HepG2 (cell line): Measurements from ENCODE around the gene SRP14. TPM values are rescaled to one million over a fixed set of nuclear protein-coding genes. Genes with fewer than 3 reads are reported as not detected.

Source experiments
- CHCHD3 ChIP-seq: sonication (generic); formaldehyde crosslinking; IDR thresholded peaks from 2 replicates; pipeline ENCODE4 v1.8.0; 2022; ENCODE audit warnings: mild to moderate bottlenecking, missing genetic modification reagents, moderate library complexity
- CREB1 ChIP-seq, 2 experiments: fragments of 450-650 bp in 1 of 2; IDR thresholded peaks; 2 replicates each; pipeline ENCODE4 v1.6.1; 2016 to 2017; ENCODE audit warnings: control low read depth in 1 of 2, mild to moderate bottlenecking in 1 of 2, missing compliant biosample characterization in 1 of 2, missing genetic modification characterization in 1 of 2
- FIP1L1 ChIP-seq: fragments of 200-400 bp; formaldehyde crosslinking; IDR thresholded peaks from 2 replicates; pipeline ENCODE4 v1.6.1; 2018; ENCODE audit warnings: low read depth, mild to moderate bottlenecking, low read length, moderate library complexity, borderline replicate concordance; ENCODE audit not compliant: insufficient read depth
- GATAD1 ChIP-seq: IDR thresholded peaks from 2 replicates; pipeline ENCODE4 v1.6.1; 2016; ENCODE audit warnings: missing genetic modification reagents, missing compliant biosample characterization
- IRF2 ChIP-seq: IDR thresholded peaks from 2 replicates; pipeline ENCODE4 v1.6.1; 2018; ENCODE audit warnings: missing genetic modification reagents, missing compliant biosample characterization
- KLF16 ChIP-seq, 2 experiments: sonication (generic) in 1 of 2; formaldehyde crosslinking in 1 of 2; IDR thresholded peaks; 2 replicates each; pipeline versions ENCODE4 v1.6.1 to v1.8.0; 2016 to 2023; ENCODE audit warnings: missing genetic modification reagents in 2 of 2, missing compliant biosample characterization in 1 of 2
- LRRFIP1 ChIP-seq: sonication (generic); formaldehyde crosslinking; conservative IDR thresholded peaks from 2 replicates; pipeline ENCODE4 v1.4.0; 2020; ENCODE audit warnings: missing genetic modification reagents
- MAFG ChIP-seq: sonication (generic); formaldehyde crosslinking; IDR thresholded peaks from 2 replicates; pipeline ENCODE4 v1.5.1; 2020; ENCODE audit warnings: mild to moderate bottlenecking, missing genetic modification reagents
- NR2C2 ChIP-seq: sonication (generic); formaldehyde crosslinking; IDR thresholded peaks from 2 replicates; pipeline ENCODE4 v1.4.0; 2020; ENCODE audit warnings: missing genetic modification reagents, mild to moderate bottlenecking, moderate library complexity, borderline replicate concordance
- PHF21A ChIP-seq: sonication (generic); formaldehyde crosslinking; IDR thresholded peaks from 2 replicates; pipeline ENCODE4 v1.5.0; 2020; ENCODE audit warnings: mild to moderate bottlenecking, missing genetic modification reagents
- POLR2G ChIP-seq: fragments of 200-400 bp; formaldehyde crosslinking; IDR thresholded peaks from 2 replicates; pipeline ENCODE4 v1.6.1; 2018; ENCODE audit warnings: mild to moderate bottlenecking, low read depth, low read length, moderate library complexity
- RARA ChIP-seq: IDR thresholded peaks from 2 replicates; pipeline ENCODE4 v1.6.1; 2016; ENCODE audit warnings: missing genetic modification reagents, missing compliant biosample characterization
- RFXANK ChIP-seq: IDR thresholded peaks from 2 replicates; pipeline ENCODE4 v1.6.1; 2016
- YEATS2 ChIP-seq: sonication (generic); formaldehyde crosslinking; IDR thresholded peaks from 2 replicates; pipeline ENCODE4 v1.4.0; 2020; ENCODE audit warnings: missing genetic modification reagents, borderline replicate concordance
- ZBTB7B ChIP-seq: sonication (generic); formaldehyde crosslinking; IDR thresholded peaks from 2 replicates; pipeline ENCODE4 v1.4.0; 2020; ENCODE audit warnings: missing genetic modification reagents
- ZNF143 ChIP-seq: sonication (generic); formaldehyde crosslinking; IDR thresholded peaks from 2 replicates; pipeline ENCODE4 v1.4.0; 2020; ENCODE audit warnings: missing genetic modification reagents
- ZNF274 ChIP-seq: sonication (generic); formaldehyde crosslinking; IDR thresholded peaks from 2 replicates; pipeline ENCODE4 v1.5.1; 2020; ENCODE audit warnings: mild to moderate bottlenecking, missing genetic modification reagents
- ZNF430 ChIP-seq: sonication (generic); formaldehyde crosslinking; IDR thresholded peaks from 2 replicates; pipeline ENCODE4 v1.9.0; 2021; ENCODE audit warnings: mild to moderate bottlenecking, missing genetic modification reagents
- polyA plus RNA-seq, 8 experiments: library from polyadenylated mRNA; depleted of rRNA in 3 of 8; stranded (reverse) in 7 of 8; unstranded in 1 of 8; fragments of >200 nt; fragmentation: Illumina TruSeq in 4 of 8; extraction: Trizol in 4 of 8; gene quantifications; 2 replicates each; pipeline versions ENCODE4 v1.2.1 to v1.2.3, GENCODE V29; 2011 to 2016; ENCODE audit warnings: low read depth in 4 of 8, missing spikeins in 1 of 8, mixed read lengths in 1 of 8; ENCODE audit not compliant: insufficient read depth in 1 of 8
- total RNA-seq, 5 experiments: library from RNA; depleted of rRNA; stranded (reverse); fragments of >200 nt; fragmentation: Illumina TruSeq; extraction: Trizol; gene quantifications; 2 replicates each; pipeline ENCODE4 v1.2.3, GENCODE V29; 2016; ENCODE audit warnings: low read depth in 1 of 5
- TF ChIP-seq, protein P1 (sequence below): IDR thresholded peaks from 2 replicates; pipeline ENCODE4 v1.6.1; 2016; ENCODE audit warnings: mild to moderate bottlenecking
- TF ChIP-seq, protein P2 (sequence below): IDR thresholded peaks from 2 replicates; pipeline ENCODE4 v1.6.1; 2016; ENCODE audit warnings: missing genetic modification reagents, missing compliant biosample characterization
- TF ChIP-seq, protein P3 (sequence below): IDR thresholded peaks from 2 replicates; pipeline ENCODE4 v1.4.0; 2020; ENCODE audit warnings: mild to moderate bottlenecking, missing genetic modification reagents

Gene SRP14
- total and polyA plus RNA-seq, 2 of the 13 experiments (the other 11 are each of a cell fraction or from before 2014, with no cell fraction given), result 208 to 356 TPM

- TF ChIP-seq, protein P1, sequence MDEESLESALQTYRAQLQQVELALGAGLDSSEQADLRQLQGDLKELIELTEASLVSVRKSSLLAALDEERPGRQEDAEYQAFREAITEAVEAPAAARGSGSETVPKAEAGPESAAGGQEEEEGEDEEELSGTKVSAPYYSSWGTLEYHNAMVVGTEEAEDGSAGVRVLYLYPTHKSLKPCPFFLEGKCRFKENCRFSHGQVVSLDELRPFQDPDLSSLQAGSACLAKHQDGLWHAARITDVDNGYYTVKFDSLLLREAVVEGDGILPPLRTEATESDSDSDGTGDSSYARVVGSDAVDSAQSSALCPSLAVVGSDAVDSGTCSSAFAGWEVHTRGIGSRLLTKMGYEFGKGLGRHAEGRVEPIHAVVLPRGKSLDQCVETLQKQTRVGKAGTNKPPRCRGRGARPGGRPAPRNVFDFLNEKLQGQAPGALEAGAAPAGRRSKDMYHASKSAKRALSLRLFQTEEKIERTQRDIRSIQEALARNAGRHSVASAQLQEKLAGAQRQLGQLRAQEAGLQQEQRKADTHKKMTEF (CRISPR knock-in tag), result peak; percentile 76
- TF ChIP-seq, protein P2, sequence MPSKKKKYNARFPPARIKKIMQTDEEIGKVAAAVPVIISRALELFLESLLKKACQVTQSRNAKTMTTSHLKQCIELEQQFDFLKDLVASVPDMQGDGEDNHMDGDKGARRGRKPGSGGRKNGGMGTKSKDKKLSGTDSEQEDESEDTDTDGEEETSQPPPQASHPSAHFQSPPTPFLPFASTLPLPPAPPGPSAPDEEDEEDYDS, result peak; percentile 70
- TF ChIP-seq RARA (peak; percentile 45), RFXANK (CRISPR knock-in tag) (no peak), KLF16 (CRISPR knock-in tag; IDR thresholded peaks at IDR 0.05) (peak in 1 of 2 experiments; percentile 61; a peak in 1 of 4 replicates), ZNF274 (CRISPR knock-in tag) (no peak), LRRFIP1 (CRISPR knock-in tag) (no peak), FIP1L1 (no peak), ZNF430 (CRISPR knock-in tag) (no peak), MAFG (no peak), NR2C2 (CRISPR knock-in tag) (peak; percentile 50; the same call in 1 of the 2 replicates), PHF21A (CRISPR knock-in tag) (peak; percentile 64; the same call in 1 of the 2 replicates), CREB1 (IDR thresholded peaks at IDR 0.05) (no peak), CREB1 (CRISPR knock-in tag; IDR thresholded peaks at IDR 0.05) (peak; percentile 40; the same call in 1 of the 2 replicates), ZBTB7B (CRISPR knock-in tag) (peak; percentile 77), YEATS2 (peak; percentile 58; the same call in 1 of the 2 replicates), IRF2 (CRISPR knock-in tag) (peak; percentile 65; the same call in 1 of the 2 replicates), GATAD1 (CRISPR knock-in tag) (peak; percentile 51; the same call in 1 of the 2 replicates), CHCHD3 (no peak), ZNF143 (no peak), POLR2G (peak; percentile 70)
- TF ChIP-seq, protein P3, sequence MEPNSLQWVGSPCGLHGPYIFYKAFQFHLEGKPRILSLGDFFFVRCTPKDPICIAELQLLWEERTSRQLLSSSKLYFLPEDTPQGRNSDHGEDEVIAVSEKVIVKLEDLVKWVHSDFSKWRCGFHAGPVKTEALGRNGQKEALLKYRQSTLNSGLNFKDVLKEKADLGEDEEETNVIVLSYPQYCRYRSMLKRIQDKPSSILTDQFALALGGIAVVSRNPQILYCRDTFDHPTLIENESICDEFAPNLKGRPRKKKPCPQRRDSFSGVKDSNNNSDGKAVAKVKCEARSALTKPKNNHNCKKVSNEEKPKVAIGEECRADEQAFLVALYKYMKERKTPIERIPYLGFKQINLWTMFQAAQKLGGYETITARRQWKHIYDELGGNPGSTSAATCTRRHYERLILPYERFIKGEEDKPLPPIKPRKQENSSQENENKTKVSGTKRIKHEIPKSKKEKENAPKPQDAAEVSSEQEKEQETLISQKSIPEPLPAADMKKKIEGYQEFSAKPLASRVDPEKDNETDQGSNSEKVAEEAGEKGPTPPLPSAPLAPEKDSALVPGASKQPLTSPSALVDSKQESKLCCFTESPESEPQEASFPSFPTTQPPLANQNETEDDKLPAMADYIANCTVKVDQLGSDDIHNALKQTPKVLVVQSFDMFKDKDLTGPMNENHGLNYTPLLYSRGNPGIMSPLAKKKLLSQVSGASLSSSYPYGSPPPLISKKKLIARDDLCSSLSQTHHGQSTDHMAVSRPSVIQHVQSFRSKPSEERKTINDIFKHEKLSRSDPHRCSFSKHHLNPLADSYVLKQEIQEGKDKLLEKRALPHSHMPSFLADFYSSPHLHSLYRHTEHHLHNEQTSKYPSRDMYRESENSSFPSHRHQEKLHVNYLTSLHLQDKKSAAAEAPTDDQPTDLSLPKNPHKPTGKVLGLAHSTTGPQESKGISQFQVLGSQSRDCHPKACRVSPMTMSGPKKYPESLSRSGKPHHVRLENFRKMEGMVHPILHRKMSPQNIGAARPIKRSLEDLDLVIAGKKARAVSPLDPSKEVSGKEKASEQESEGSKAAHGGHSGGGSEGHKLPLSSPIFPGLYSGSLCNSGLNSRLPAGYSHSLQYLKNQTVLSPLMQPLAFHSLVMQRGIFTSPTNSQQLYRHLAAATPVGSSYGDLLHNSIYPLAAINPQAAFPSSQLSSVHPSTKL (CRISPR knock-in tag), result peak; percentile 90
These were observed 36.7 kb downstream of the SRP14 start (continued) for GRCh38 chr15:40002295-40002694.
